GM23338 (cell line): ENCODE measurements around the gene VIL1. TPM values are rescaled to one million over a fixed set of nuclear protein-coding genes. Genes with fewer than 3 reads are reported as not detected.

Source experiments
- CREB1 ChIP-seq: fragments of 250-450 bp; sonication (Bioruptor Pico); IDR thresholded peaks from 2 replicates; pipeline ENCODE4 v1.5.0; 2020; ENCODE audit warnings: low read depth, mild to moderate bottlenecking, moderate library complexity
- CTCF ChIP-seq, 2 experiments: fragments of 200-600 bp in 1 of 2; sonication (generic) in 1 of 2; conservative IDR thresholded peaks; 2 replicates each; pipeline versions ENCODE4 v1.5.1 to v1.6.1; 2016 to 2017; ENCODE audit warnings: antibody characterized with exemption in 2 of 2, low read depth in 2 of 2, mild to moderate bottlenecking in 2 of 2, moderate library complexity in 1 of 2
- EZH2 ChIP-seq: fragments of 200-600 bp; sonication (generic); IDR thresholded peaks from one replicate; pipeline ENCODE4 v1.8.0; 2017; ENCODE audit warnings: antibody characterized with exemption, mild to moderate bottlenecking, low read depth; ENCODE audit not compliant: unreplicated experiment
- EZH2phosphoT487 ChIP-seq: fragments of 200-600 bp; sonication (generic); IDR thresholded peaks from one replicate; pipeline ENCODE4 v1.8.1; 2018; ENCODE audit warnings: antibody characterized with exemption; ENCODE audit not compliant: unreplicated experiment
- JUNB ChIP-seq: IDR thresholded peaks from one replicate; pipeline ENCODE4 v1.6.1; 2016; ENCODE audit warnings: antibody characterized with exemption; ENCODE audit not compliant: unreplicated experiment
- ZNF114 ChIP-seq: fragments of 250-450 bp; sonication (Bioruptor Pico); IDR thresholded peaks from 2 replicates; pipeline ENCODE4 v1.5.0; 2020; ENCODE audit warnings: mild to moderate bottlenecking, moderate library complexity
- ZNF331 ChIP-seq: fragments of 250-450 bp; sonication (Bioruptor Pico); IDR thresholded peaks from 2 replicates; pipeline ENCODE4 v1.5.0; 2020; ENCODE audit warnings: low read depth, mild to moderate bottlenecking, moderate library complexity
- ZNF462 ChIP-seq: fragments of 250-450 bp; sonication (Bioruptor Pico); IDR thresholded peaks from 2 replicates; pipeline ENCODE4 v1.5.0; 2020; ENCODE audit warnings: mild to moderate bottlenecking, moderate library complexity
- polyA plus RNA-seq: library from polyadenylated mRNA; unstranded; fragments of >200 nt; fragmentation: Nextera tagmentation; extraction: Ambion mirVana; gene quantifications from 2 replicates; pipeline ENCODE4 v1.2.1, GENCODE V29; 2016
- total RNA-seq: library from RNA; depleted of rRNA; stranded (reverse); fragments of >200 nt; shearing (Covaris generic); gene quantifications from 2 replicates; pipeline ENCODE4 v1.2.3, GENCODE V29; 2014

Gene VIL1
- total and polyA plus RNA-seq, 2 experiments from 2014 or later: 3.5 to 5.9 TPM

GRCh38 chr2:218438596-218438995 is 19.7 kb downstream of the VIL1 start (continued):
- no peak for TF ChIP-seq ZNF462 (CRISPR knock-in tag)
- TF ChIP-seq ZNF114 (CRISPR knock-in tag): no peak
- no peak for TF ChIP-seq CREB1 (CRISPR knock-in tag)
- no peak for TF ChIP-seq JUNB
- no peak for TF ChIP-seq CTCF (conservative IDR thresholded peaks at IDR 0.05; ENCODE audit: low read depth in 2 of 2)
- TF ChIP-seq ZNF331 (CRISPR knock-in tag): no peak
- no peak for TF ChIP-seq EZH2phosphoT487
- no peak for TF ChIP-seq EZH2
